Stomach (tissue), 9 donors: ENCODE results near the gene DNAH10. TPM values are rescaled to one million over a fixed set of nuclear protein-coding genes. Genes with fewer than 3 reads are reported as not detected.

Source experiments
- DNase-seq, 2 donors: peaks; one replicate each; pipeline versions ENCODE4 v3.0.0 to v3.0.0-alpha.2; 2013 to 2019
- H3K27ac ChIP-seq, 5 donors: fragments of 200-600 bp in 4 of 5; sonication (generic) in 4 of 5; one replicate each; pipeline ENCODE4 v1.5.1; 2013 to 2019; ENCODE audit warnings: mild to moderate bottlenecking in 1 of 5, moderate library complexity in 1 of 5
- H3K27me3 ChIP-seq, 3 donors: fragments of 200-600 bp; sonication (generic); one replicate each; pipeline ENCODE4 v1.5.1; 2017 to 2019; ENCODE audit warnings: mixed run types in 1 of 3
- H3K36me3 ChIP-seq, 4 donors: fragments of 200-600 bp; sonication (generic); 1 replicate in 3 of 4; 2 replicates in 1 of 4; pipeline ENCODE4 v1.5.1; 2016 to 2019
- H3K4me1 ChIP-seq, 4 donors: fragments of 200-600 bp; sonication (generic); one replicate each; pipeline ENCODE4 v1.5.1; 2016 to 2019
- H3K4me3 ChIP-seq, 4 donors: fragments of 200-600 bp; sonication (generic) in 3 of 4; one replicate each; pipeline ENCODE4 v1.5.1; 2016 to 2019; ENCODE audit warnings: mild to moderate bottlenecking in 1 of 4
- H3K9me3 ChIP-seq, 4 donors: fragments of 200-600 bp; sonication (generic); one replicate each; pipeline ENCODE4 v1.5.1; 2016 to 2019
- CTCF ChIP-seq, 7 experiments: fragments of 450-650 bp in 4 of 7; fragments of 200-600 bp in 3 of 7; sonication (generic) in 3 of 7; IDR thresholded peaks; one replicate each; pipeline ENCODE4 v1.5.1; 2016 to 2019; ENCODE audit warnings: antibody characterized with exemption in 7 of 7, control low read depth in 2 of 7, mild to moderate bottlenecking in 1 of 7
- EP300 ChIP-seq: sonication (generic); formaldehyde crosslinking; IDR thresholded peaks from one replicate; pipeline ENCODE4 v1.6.1; 2017; ENCODE audit warnings: antibody characterized with exemption
- POLR2A ChIP-seq, 4 donors: fragments of 450-650 bp; IDR thresholded peaks; one replicate each; pipeline ENCODE4 v1.6.1; 2016; ENCODE audit warnings: antibody characterized with exemption in 4 of 4, control low read depth in 2 of 4, mild to moderate bottlenecking in 1 of 4, moderate library complexity in 1 of 4
- POLR2AphosphoS5 ChIP-seq, 3 donors: sonication (generic); formaldehyde crosslinking; IDR thresholded peaks; one replicate each; pipeline ENCODE4 v1.6.1; 2016; ENCODE audit warnings: antibody characterized with exemption in 3 of 3
- WGBS, 5 donors: extraction: QIAGEN DNeasy Blood & Tissue Kit in 3 of 5; methylation state at CpG; one replicate each; pipeline versions ENCODE4 v1.1.5 to v1.1.7; 2013 to 2018; 5-methylcytosine and 5-hydroxymethylcytosine counted together
- intact Hi-C: fragments of 100-400 bp; cut with DNase I; formaldehyde crosslinking; loops from one replicate; pipeline ENCODE4 v1.15.1; 2023; ENCODE audit warnings: low total_unique reads
- polyA plus RNA-seq, 3 donors: library from polyadenylated mRNA; stranded (reverse); fragments of 200-250 nt; gene quantifications; one replicate each; pipeline ENCODE4 v1.2.3, GENCODE V29; 2013
- total RNA-seq, 5 donors: library from RNA; depleted of rRNA; stranded (reverse); fragments of >200 nt; gene quantifications; one replicate each; pipeline versions ENCODE4 v1.1.0 to v1.2.3, GENCODE V29; 2014 to 2016
- donor health status: healthy with polysubstance abuse.
- donor health status: Bipolar disorder and iron deficiency.
- donor health status: healthy.

DNAH10 gene
- total and polyA plus RNA-seq, 8 donors, result under 0.01 to 0.92 (median 0.15) TPM; not detected in 3

- DNase-seq, result no peak
- Histone ChIP-seq H3K4me3 (no peak overlapping the region), H3K27me3 (no peaks in the 10 kb centered on the region), H3K9me3 (no peaks in the 10 kb centered on the region), H3K4me1 (no peaks in the 10 kb centered on the region), H3K27ac (no peak overlapping the region), H3K36me3 (peaks cover 69 to 100% (median 98%) of the 10 kb centered on the region in 4 donors)
- 71 to 82% (median 76%) methylated on average over 5 of the region's 5 CpGs for WGBS, 5 donors
- intact Hi-C loops, result no loop called here
- no peak for TF ChIP-seq CTCF (IDR thresholded peaks at IDR 0.05)
- TF ChIP-seq EP300, result no peak
- TF ChIP-seq POLR2AphosphoS5 (IDR thresholded peaks at IDR 0.05), result no peak
- no peak for TF ChIP-seq POLR2A (IDR thresholded peaks at IDR 0.05)
These were observed 14.8 kb upstream of the DNAH10 start for GRCh38 chr12:123747309-123747708.

- H3K27me3 ChIP-seq, result no peaks in the 10 kb centered on the region
- peaks cover 71 to 100% (median 98%) of the 10 kb centered on the region in 4 donors for H3K36me3 ChIP-seq
- H3K4me1 ChIP-seq, result no peaks in the 10 kb centered on the region
- intact Hi-C loops, result no loop called here
- DNase-seq, result no peak
- no peaks in the 10 kb centered on the region for H3K9me3 ChIP-seq
- TF ChIP-seq POLR2A (IDR thresholded peaks at IDR 0.05), result no peak
- no peak for TF ChIP-seq CTCF (IDR thresholded peaks at IDR 0.05)
- no peak for TF ChIP-seq EP300
- TF ChIP-seq POLR2AphosphoS5 (IDR thresholded peaks at IDR 0.05), result no peak
- H3K4me3 ChIP-seq, result no peak overlapping the region
- H3K27ac ChIP-seq, result no peak overlapping the region
- WGBS, 5 donors, result 83 to 91% (median 90%) methylated on average over 6 of the region's 6 CpGs
These were observed 13.9 kb upstream of the DNAH10 start for GRCh38 chr12:123748161-123748560.

- TF ChIP-seq EP300 (no peak), POLR2AphosphoS5 (IDR thresholded peaks at IDR 0.05) (no peak), POLR2A (IDR thresholded peaks at IDR 0.05) (no peak), CTCF (IDR thresholded peaks at IDR 0.05) (no peak)
- Histone ChIP-seq H3K36me3 (peaks cover 69 to 100% (median 98%) of the 10 kb centered on the region in 4 donors), H3K4me3 (no peak overlapping the region), H3K4me1 (no peaks in the 10 kb centered on the region), H3K27ac (no peak overlapping the region), H3K27me3 (no peaks in the 10 kb centered on the region), H3K9me3 (no peaks in the 10 kb centered on the region)
- intact Hi-C loops, result no loop called here
- DNase-seq, result no peak
- 79 to 95% (median 84%) methylated on average over 4 of the region's 4 CpGs for WGBS, 5 donors
These were observed 13.4 kb upstream of the DNAH10 start for GRCh38 chr12:123748661-123749060.

GRCh38 chr12:123749355-123749754 lies 12.7 kb upstream of the DNAH10 start:
- Histone ChIP-seq H3K4me1 (no peaks in the 10 kb centered on the region), H3K27me3 (no peaks in the 10 kb centered on the region), H3K27ac (no peak overlapping the region), H3K9me3 (no peaks in the 10 kb centered on the region), H3K4me3 (no peak overlapping the region), H3K36me3 (peaks cover 69 to 100% (median 98%) of the 10 kb centered on the region in 4 donors)
- WGBS, 5 donors, result 93 to 98% (median 97%) methylated on average over 10 of the region's 10 CpGs
- intact Hi-C loops, result no loop called here
- no peak for DNase-seq
- TF ChIP-seq POLR2A (IDR thresholded peaks at IDR 0.05), result no peak

DNA sequence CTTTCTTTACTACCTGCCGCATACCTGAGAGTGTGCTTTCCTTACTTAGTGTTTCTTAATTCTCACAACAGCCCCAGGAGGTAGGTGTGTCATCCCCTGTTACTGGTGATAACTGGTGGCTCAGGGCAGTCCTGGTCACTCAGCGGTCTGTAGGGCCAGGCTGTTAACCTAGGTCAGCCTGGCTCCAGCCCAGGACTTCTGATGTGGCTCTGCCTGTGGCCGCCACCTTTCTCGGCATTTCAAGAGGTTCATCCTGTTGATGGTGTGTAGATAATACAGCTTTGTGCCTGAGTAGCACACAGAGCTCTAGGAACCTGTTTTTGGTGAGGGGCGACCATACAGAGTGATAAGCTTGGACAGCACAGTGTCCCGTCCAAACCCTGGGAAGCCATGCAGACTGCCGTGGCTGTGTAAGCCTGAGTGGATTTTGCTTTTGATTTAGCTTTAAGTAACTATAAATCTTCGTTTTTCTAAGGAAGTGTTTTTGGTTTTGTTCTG lies 11.9 kb upstream of the DNAH10 start:
- Histone ChIP-seq H3K27me3 (no peaks in the 10 kb centered on the region), H3K4me1 (no peaks in the 10 kb centered on the region), H3K36me3 (peaks cover 67 to 100% (median 98%) of the 10 kb centered on the region in 4 donors), H3K27ac (no peak overlapping the region), H3K4me3 (no peak overlapping the region), H3K9me3 (no peaks in the 10 kb centered on the region)
- no peak for DNase-seq
- 93 to 95% (median 93%) methylated on average over 8 of the region's 8 CpGs for WGBS, 5 donors
- intact Hi-C loops, result no loop called here
- TF ChIP-seq POLR2A (IDR thresholded peaks at IDR 0.05), result no peak
- no peak for TF ChIP-seq EP300
- TF ChIP-seq POLR2AphosphoS5 (IDR thresholded peaks at IDR 0.05), result no peak
- TF ChIP-seq CTCF (IDR thresholded peaks at IDR 0.05), result no peak
